Left ventricle myocardium inferior (tissue), 1 donor: Measurements from ENCODE around the gene KCNN3. TPM values are rescaled to one million over a fixed set of nuclear protein-coding genes. Genes with fewer than 3 reads are reported as not detected.

Experiments
- DNase-seq: peaks from one replicate; pipeline ENCODE4 v3.0.0-alpha.2; 2020
- H3K27ac ChIP-seq: fragments of 200-600 bp; replicated peaks from 2 replicates; pipeline ENCODE4 v1.8.0; 2021
- H3K27me3 ChIP-seq: fragments of 200-600 bp; 2 replicates; pipeline ENCODE4 v1.8.0; 2021; ENCODE audit warnings: low read depth
- H3K36me3 ChIP-seq: fragments of 200-600 bp; 2 replicates; pipeline ENCODE4 v1.8.0; 2021
- H3K4me1 ChIP-seq: fragments of 200-600 bp; 2 replicates; pipeline ENCODE4 v1.8.0; 2021
- H3K4me3 ChIP-seq: fragments of 200-600 bp; 2 replicates; pipeline ENCODE4 v1.8.0; 2021; ENCODE audit warnings: mild to moderate bottlenecking, moderate library complexity
- H3K9me3 ChIP-seq: fragments of 200-600 bp; replicated peaks from 2 replicates; pipeline ENCODE4 v1.8.0; 2021
- intact Hi-C: fragments of 100-400 bp; cut with micrococcal nuclease; formaldehyde crosslinking; loops from one replicate; pipeline ENCODE4 v1.11.0; 2022
- total RNA-seq: library from RNA; stranded (reverse); fragmentation: NEBNext Ultra II Directional; extraction: Animal tissue kit (Norgen Biotek cat#: 25700); gene quantifications from one replicate; pipeline ENCODE4 v1.2.1, GENCODE V29; 2021
- TF ChIP-seq, protein P1 (sequence below): fragments of 200-600 bp; IDR thresholded peaks from 2 replicates; pipeline ENCODE4 v1.8.0; 2021; ENCODE audit warnings: antibody characterized with exemption, mild to moderate bottlenecking, borderline replicate concordance
- donor health status: DM: no; HTN: yes; CAD: no; lungs with severe emphysema.

The KCNN3 gene
- total RNA-seq, 1 donor from 2014 or later = 4.8 TPM

DNA sequence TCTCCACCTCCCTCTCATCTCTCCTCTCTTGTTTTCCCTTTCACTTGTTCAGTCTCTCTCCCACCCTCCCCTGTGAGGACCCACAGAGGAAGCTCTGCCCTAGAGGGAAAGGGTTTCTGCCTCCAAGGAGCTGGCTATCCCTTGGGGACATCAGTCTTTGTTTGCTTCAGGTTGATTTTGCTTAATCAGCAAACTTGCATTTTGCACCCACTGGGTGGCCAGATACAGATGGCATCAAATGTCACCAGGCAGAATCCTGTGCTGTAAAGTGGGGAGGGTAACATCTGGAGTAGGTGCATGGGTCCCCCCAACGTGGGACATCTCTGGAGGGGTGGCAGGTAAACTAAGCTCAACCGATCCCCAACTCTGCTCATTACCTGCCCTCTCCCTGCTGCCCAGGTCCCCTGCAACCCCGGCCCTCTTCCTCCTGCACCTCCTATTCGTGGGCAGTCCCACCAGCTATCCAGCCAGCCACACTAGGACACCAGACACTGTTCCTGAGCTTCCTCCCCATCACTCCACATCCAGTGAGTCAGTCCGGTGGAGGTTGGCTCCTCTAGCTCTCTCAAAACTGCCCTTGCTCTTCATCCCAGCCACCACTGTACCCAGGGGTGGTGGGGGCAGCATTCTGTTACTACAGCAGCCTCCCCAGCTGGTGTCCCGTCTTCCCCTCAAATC, 123.3 kb downstream of the KCNN3 start:
- TF ChIP-seq, protein P1, sequence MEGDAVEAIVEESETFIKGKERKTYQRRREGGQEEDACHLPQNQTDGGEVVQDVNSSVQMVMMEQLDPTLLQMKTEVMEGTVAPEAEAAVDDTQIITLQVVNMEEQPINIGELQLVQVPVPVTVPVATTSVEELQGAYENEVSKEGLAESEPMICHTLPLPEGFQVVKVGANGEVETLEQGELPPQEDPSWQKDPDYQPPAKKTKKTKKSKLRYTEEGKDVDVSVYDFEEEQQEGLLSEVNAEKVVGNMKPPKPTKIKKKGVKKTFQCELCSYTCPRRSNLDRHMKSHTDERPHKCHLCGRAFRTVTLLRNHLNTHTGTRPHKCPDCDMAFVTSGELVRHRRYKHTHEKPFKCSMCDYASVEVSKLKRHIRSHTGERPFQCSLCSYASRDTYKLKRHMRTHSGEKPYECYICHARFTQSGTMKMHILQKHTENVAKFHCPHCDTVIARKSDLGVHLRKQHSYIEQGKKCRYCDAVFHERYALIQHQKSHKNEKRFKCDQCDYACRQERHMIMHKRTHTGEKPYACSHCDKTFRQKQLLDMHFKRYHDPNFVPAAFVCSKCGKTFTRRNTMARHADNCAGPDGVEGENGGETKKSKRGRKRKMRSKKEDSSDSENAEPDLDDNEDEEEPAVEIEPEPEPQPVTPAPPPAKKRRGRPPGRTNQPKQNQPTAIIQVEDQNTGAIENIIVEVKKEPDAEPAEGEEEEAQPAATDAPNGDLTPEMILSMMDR = no peak
- Histone ChIP-seq H3K9me3 (no peaks in the 10 kb centered on the region), H3K27ac (peak overlapping the region; percentile 60), H3K4me1 (peaks cover 72% of the 10 kb centered on the region), H3K4me3 (no peak overlapping the region), H3K36me3 (no peaks in the 10 kb centered on the region), H3K27me3 (no peaks in the 10 kb centered on the region)
- DNase-seq = no peak
- intact Hi-C loops = no loop called here

DNA sequence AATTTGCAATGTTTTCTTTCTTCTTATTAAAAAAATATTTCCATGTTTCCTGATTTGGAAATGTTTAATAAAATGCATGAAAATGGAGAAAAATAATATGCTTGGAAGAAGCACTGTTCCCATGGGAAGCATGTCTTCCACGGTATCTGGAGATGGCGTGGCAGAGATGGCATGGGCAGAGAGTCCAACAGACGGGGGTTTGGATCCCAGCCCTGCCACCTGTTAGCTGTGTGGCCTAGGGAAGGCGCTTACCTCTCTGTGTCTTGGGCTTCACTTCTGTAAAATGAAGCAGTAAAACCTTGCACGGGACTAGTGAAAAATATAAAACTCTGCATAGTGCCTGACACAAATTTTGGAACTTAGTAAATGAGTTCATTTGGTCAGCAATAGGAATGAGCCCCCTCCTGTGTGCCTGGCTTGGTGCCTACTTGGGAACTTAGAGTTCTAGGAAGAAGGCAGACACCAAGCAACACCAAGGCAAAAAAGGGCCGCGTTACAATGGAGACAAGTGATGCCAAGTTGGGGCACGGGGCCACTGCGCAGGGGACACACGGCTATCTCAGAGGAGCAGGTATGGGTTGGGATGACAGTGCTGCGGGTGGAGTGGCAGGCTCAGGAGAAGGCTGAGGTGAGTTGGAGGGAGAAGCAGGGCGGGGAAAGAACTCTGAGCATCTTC, 124.2 kb downstream of the KCNN3 start:
- Histone ChIP-seq H3K27me3 (no peaks in the 10 kb centered on the region), H3K36me3 (no peaks in the 10 kb centered on the region), H3K4me1 (peaks cover 77% of the 10 kb centered on the region), H3K9me3 (peaks cover 5% of the 10 kb centered on the region), H3K27ac (peak overlapping the region; percentile 56), H3K4me3 (no peak overlapping the region)
- no peak for DNase-seq
- intact Hi-C loops = no loop called here
- TF ChIP-seq, protein P1 = no peak

- H3K4me1 ChIP-seq = peaks cover 76% of the 10 kb centered on the region
- H3K9me3 ChIP-seq = peaks cover 11% of the 10 kb centered on the region
- H3K27ac ChIP-seq = peak overlapping the region; percentile 19
- no peaks in the 10 kb centered on the region for H3K27me3 ChIP-seq
- DNase-seq = peak; percentile 66
- no peaks in the 10 kb centered on the region for H3K36me3 ChIP-seq
- intact Hi-C loops = no loop called here
- TF ChIP-seq, protein P1 = no peak
- no peak overlapping the region for H3K4me3 ChIP-seq
These were observed 124.8 kb downstream of the KCNN3 start for GRCh38 chr1:154745286-154745731.

DNA sequence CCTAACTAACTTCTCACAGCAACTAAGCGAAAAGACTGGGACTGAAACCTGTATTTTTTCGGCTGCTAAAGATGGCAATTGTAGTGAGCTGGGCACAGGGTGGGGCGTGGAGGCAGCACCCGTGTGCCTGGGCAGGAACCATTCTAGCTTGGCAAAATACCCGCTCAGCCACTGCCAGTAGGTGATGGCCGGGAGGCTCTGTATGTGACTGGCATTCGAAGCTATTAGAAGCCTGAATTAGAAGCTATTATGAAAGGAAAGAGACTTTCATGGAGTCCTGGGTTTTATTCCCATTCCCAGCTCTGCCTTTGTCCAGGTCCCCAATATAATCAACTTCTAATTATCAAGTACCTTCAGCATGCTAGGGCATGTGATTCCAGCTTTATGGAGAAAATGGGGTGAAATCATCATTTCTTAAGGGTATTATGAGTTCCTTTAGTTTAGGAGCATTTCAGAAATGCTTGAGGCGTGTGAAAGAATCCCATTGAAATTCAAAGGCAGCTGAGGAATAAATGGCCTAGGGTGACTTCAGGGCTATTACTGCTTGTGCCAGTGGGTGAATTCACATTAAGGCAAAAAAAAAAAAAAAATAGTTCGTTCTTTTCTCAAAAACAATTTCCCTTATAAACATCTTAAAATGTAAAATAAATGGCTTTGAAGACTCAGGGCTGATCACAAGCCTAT, 125.6 kb downstream of the KCNN3 start:
- TF ChIP-seq, protein P1 = no peak
- H3K4me3 ChIP-seq = no peak overlapping the region
- intact Hi-C loops = no loop called here
- no peak for DNase-seq
- H3K36me3 ChIP-seq = no peaks in the 10 kb centered on the region
- peaks cover 13% of the 10 kb centered on the region for H3K9me3 ChIP-seq
- H3K27me3 ChIP-seq = no peaks in the 10 kb centered on the region
- H3K4me1 ChIP-seq = peaks cover 74% of the 10 kb centered on the region
- peak overlapping the region; percentile 19 for H3K27ac ChIP-seq

GRCh38 chr1:154743526-154744036, 126.5 kb downstream of the KCNN3 start:
- DNase-seq = no peak
- intact Hi-C loops = no loop called here
- TF ChIP-seq, protein P1 = no peak
- Histone ChIP-seq H3K4me1 (peaks cover 66% of the 10 kb centered on the region), H3K27me3 (no peaks in the 10 kb centered on the region), H3K27ac (no peak overlapping the region), H3K9me3 (peaks cover 13% of the 10 kb centered on the region), H3K36me3 (no peaks in the 10 kb centered on the region), H3K4me3 (no peak overlapping the region)
